ENCODE measurements around the gene MRPL11.
A peak's percentile ranks its signal among the peaks of the same experiment; 100 is the strongest.
"Not testable (repeated sequence)": the region's sequence is repeated elsewhere in the genome, so short reads cannot be mapped to it uniquely, and the experiment has no call there.

Gene MRPL11

DNA sequence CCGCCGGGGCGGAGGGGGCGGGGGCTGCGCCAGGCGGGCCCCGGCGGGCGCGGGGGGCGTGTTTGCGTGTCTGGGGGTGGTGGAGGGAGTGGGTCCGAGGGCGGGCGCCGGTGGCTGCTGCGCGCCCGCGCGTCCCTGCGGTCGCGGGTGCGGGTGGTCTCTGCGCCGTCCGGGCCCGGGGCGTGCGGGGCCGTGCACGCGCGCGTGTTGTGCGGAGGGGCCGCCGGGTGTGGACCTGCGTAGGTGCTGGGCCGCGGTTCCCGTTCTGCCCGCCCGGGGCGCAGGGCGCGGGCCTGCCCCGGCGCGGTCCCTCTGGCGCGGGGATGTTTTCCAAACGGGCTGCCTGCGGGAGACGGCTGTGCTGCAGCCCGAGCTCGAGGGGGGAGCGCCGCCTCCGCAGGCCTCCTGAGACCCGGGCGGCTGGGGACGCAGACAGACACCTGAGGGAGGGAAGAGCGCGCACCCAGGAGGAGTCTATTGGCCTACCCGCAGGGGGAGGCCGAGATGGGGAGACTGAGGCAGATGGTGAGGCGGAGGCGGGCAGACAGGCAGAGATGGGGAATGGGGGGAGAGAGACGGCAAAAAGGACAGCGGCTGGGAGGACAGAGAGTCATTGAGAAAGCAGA, 28.5 kb upstream of the MRPL11 start:
- peak; percentile 46 for DNase-seq (ENCODE audit: low spot score)

DNA sequence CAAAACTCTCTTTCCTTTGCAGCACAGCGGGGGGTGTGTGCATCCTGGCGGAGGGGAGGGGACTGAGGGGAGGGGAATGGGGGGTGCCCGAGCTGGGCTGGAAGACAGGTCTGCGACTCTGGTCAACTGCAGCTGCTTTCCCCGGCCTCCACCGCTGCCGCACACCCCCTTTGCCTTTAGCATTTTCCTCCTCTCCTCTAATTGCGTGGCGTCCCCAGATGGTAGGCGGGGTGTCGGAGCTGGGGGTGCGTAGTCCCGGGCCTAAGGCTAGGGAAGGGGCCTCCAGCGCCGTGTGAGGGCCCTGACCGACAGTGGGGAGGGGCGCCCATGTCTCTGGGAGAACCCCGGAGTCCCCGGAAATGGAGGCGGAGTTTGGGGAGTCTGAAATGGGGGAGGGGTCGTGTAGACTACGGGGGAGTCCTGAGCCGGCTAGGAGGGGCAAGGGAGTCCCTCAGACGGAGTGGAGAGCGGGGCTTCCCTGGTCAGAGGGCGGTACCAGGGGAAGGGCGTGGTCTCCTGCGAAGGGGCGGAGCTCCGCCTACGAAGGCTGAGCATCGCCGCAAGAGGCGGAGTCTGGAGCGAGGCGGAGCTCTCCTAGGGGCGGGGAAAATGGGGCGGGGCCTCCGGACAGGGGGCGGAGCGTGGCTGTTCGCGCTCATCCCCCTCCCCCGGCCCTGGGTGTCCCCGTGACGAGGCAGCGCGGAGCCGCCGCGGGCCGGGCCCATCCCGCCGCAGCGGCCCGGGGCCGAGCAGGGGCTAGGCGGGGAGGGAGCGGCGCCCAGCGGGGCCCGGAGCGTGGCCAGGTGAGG, 27.8 kb upstream of the MRPL11 start, which contains the start of gene PELI3:
Gene PELI3, plus strand, starts transcription at position 681 of the 809 bp plus-strand sequence. CDS start 1,224 bp downstream, outside the sequence.
- DNase-seq (ENCODE audit: low spot score) = peak; percentile 93

DNA sequence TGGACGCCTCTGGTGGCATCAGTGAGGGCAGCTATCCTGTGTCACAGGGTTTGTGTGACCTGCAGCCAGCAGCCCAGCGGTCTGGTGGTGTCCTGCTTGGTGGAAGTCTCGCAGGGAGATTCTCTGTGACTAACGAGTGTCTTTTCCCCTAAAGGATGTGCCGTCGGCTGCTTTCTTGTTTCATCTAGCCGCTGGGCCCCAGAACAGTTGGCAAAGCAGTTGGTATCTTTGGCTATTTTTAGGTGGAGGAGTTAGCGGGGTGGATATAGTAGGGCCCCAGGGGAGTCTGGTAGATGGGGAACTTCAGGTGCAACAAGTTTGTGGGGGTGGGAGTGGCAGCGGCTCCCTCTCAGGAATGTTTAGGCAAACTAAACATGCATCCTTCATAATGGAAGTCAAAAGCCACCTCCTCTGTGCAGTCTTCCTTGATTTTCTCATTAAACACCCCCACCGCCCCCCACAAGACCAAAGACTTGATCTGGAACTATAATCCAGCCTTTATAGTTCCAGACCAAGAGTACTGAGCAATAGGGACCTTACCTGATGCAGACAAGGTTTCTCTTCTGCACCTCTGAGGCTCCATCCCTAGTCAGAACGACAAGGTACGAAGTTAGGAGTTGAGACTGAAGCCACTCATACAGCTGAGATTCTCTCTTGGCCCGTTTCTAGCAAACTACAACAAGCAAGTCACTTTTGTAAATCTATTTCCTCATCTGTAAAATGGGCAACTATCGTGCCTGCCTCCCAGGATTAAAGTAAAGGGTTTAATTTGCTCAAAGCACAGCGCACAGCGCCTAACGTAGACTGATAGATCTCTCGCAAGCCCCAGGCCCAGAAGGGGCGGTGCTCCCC, 27.0 kb upstream of the MRPL11 start:
- peak; percentile 64 for DNase-seq (ENCODE audit: low spot score)

DNA sequence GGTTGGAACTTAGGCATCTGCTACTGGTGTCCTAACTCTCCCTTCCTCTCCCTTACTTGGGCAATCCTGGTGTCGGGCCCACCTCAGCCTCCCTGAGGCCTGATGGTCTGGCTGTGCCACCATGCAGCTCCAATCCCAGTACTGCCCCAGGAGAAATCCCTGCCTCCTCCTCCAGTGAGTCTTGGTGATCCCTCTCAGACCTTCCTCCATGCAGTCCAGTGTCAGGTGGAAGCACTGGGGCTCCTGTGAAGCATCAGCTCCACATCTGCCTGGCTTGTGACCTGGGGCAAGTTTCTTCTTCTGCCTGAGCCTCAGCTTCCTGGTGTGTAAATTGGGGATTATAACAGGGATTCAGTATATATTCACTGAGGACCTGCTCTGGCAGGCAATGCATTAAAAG, 26.3 kb upstream of the MRPL11 start:
- no peak for DNase-seq (ENCODE audit: low spot score)

DNA sequence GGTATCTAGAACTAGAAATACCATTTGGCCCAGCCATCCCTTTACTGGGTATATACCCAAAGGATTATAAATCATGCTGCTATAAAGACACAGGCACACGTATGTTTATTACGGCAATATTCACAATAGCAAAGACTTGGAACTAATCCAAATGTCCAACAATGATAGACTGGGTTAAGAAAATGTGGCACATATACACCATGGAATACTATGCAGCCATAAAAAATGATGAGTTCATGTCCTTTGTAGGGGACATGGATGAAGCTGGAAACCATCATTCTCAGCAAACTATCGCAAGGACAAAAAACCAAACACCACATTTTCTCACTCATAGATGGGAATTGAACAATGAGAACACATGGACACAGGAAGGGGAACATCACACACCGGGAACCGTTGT, 25.5 kb upstream of the MRPL11 start:
- not testable (repeated sequence) for DNase-seq (ENCODE audit: low spot score)

DNA sequence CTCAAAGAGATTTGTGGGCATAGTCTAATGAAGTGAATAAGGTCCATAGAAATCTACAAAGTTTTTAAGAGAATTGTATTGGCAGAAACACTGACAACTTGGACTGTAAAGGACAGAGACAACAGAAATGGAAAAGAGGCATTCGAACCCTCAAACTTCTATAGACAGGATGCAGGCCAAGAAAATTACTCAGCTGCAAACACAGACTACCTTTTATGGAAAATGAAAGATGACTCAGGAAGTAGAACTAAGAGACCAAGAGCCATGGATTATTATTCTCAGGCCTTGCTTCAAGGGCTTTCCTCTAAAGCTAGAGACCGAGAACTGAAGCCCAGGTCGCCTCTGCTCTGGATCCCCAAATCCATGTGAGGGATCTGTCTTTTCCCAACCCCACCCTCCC, 24.3 kb upstream of the MRPL11 start:
- DNase-seq (ENCODE audit: low spot score) = no peak

DNA sequence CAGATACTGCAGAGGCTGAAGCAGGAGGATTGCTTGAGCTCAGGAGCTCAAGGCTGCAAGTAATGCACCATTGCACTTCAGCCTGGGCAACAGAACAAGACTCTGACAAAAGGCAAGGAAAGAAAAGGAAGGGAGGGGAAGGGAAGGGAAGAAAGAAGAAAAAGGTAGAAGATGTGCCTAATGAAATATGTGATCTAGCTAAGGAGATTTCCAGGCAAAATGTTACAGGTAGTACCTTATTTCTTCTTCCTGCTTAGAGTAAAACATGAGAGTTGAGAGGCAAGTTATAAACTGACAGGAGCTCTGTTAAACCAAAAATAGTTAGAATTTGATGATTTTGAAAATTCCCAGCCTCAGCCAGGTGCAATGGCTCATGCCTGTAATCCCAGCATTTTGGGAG, 23.4 kb upstream of the MRPL11 start:
- no peak for DNase-seq (ENCODE audit: low spot score)

DNA sequence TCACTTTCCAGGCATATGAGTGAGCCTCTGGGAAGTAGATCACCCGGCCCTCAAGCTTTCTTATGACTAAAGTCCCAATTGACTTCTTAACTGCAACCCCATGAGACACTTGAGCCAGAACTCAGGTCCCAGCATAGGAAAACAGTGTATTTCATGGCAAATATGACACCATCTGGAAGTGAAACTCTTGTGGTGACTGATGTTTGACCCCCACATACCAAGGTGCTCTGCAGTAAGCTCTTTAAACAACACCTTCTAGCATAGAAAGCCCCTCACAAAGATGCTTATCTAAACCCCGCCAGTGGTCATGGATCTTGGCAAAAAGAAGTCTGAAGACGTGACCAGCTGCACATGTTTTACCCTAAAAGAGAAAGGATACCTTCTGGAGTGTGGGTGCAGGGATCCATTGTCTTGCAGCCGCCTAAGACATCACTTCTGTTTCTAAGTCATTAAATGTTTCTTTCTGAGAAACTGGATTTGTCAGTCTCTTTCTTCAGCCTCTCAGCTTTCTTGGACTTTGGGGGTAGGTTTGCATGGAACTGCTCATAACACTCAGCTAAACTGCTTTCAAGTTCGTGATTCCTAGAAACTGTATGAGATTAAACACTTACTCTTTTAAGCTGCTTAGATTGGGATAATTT, 20.6 kb upstream of the MRPL11 start:
- DNase-seq (ENCODE audit: low spot score) = peak; percentile 39

DNA sequence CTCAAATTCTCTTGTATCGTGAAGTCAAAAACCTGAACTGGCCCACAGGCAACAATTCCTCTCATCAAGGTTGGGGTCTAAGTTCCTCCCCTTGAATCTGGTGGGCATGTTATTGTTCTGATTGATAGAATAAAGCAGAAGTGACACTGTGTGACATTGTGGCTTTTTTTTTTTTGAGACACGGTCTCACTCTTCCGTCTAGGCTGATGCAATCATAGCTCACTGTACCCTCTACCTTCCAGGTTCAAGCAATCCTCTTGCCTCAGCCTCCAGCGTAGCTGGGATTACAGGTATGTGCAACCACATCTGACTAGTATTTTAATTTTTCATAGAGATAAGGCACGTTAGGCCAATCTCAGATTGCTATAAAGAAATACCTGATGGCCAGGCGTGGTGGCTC, 19.2 kb upstream of the MRPL11 start:
- DNase-seq (ENCODE audit: low spot score) = peak; percentile 58

DNA sequence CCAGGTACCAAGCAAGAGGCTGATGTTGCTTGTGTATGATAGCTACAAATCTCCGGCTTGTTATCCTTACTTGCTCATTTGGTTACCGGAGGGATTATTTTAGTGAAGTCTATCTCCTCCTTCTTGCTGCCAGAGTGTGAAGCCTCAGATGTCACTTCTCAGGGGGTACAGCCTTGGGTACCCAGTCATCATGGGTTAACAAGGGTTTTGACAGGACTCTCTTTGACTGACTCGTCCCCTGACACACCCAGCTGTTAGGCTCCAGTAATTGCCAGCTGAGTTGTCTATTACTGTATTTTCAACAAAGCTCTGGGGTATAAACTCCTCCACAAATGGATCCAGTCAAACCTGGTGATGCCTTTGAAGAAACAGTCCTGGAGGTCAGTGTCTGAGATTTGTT, 16.2 kb upstream of the MRPL11 start:
- no peak for DNase-seq (ENCODE audit: low spot score)

DNA sequence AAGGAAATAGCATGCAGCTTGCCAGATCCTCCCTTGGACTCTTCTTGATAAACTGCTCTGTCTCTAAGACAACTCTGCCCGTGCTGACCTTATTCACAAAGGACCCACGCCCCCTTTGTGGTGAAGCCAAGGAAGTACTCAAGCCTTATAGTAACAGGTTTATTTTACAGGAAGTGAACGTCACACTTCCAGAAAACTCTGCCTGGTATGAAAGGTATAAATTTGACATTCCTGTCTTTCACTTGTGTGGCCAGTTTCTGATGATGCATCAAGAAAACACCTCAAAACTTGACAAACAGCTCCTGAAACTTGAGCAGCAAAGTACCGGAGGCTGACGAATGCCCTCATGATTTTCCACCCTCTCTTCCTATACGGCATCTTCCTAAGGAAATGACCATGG, 15.6 kb upstream of the MRPL11 start:
- no peak for DNase-seq (ENCODE audit: low spot score)

DNA sequence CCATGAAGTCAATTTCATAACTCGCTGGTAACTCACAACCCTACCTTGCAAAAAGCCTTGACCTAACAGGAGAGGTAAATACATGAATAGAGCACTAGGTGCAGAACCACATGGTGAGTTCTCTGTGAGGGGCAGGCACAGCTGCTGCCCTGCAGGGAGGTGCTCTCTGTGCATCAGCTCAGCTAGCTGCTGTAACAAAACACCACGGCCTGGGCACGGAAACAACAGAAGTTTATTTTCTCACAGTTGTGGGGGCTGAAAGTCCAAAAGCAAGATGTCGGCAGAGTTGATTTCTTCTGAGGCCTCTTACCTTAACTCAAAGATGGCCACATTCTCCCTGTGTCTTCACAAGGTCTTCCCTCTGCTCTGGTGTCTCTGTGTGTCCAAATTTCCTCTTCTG, 13.0 kb upstream of the MRPL11 start:
- no peak for DNase-seq (ENCODE audit: low spot score)

DNA sequence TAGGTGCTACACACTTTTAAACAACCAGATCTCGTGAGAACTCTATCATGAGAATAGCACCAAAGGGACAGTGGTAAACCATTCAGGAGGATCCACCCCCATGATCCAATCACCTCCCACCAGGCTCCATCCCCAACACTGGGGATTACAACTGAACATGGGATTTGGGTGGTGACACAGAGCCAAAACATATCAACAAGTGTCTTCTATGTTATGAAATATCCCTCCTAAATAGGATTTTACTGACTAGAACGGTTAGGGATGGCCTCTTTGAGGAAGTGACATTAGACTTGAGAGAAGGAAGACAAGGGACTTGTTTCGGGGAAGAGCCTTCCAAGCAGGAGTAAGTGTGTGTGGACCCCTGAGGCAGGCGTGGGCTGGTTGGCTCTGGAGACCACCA, 11.9 kb upstream of the MRPL11 start:
- no peak for DNase-seq (ENCODE audit: low spot score)

DNA sequence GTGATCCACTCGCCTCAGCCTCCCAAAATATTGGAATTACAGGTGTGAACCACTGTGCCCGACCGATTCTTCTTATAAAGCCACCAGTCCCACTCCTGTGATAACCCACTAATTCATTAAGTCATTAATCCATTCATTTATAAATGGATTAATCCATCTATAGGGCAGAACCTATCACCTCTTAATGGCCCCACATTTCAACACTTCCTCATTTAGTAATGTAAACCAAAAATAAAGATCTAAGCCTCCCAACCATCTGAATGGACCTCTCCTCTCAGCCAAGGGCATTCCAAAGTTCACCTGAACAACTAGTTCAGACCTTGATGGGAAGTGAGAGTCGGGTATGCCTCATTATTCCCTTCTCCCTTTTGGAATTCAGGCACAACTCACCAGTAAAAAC, 9.9 kb upstream of the MRPL11 start:
- no peak for DNase-seq (ENCODE audit: low spot score)

DNA sequence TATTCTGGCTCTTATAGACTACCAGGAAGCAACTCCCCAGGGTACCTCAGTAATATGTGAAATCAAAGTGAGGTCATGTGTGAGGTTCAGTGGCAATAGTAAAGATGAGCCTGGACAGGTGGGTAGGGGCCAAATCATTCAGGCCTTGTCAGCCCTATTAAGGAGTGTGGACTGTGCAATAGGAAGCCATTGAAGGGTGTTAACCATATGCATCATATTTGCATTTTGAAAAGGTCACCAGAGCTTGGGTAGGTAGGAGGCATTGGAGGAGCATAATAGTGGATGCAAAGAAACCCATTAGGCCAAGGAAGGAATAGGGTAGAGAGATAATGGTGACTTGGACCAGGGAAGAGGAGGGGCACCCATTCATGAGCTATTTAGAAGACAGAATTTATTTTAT, 8.4 kb upstream of the MRPL11 start:
- DNase-seq (ENCODE audit: low spot score) = no peak

DNA sequence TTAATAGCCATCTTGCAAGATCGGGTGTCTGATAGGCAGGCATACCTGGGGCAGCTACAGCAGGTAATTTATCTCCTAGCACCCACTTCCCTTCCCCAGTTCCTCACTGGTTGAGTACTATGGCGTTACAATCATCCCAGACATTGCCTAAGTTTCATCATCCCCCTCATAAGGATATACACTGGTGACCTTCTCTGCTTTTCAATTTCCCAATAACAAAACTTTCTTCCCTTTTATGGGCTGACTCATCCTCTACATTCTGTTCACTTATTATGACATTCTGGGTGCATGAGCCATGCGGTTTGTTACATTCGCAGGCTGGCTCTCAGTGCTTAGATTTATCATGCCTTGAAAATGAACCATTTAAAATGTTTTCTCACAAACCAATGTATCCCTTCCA, 5.0 kb upstream of the MRPL11 start:
- no peak for DNase-seq (ENCODE audit: low spot score)

DNA sequence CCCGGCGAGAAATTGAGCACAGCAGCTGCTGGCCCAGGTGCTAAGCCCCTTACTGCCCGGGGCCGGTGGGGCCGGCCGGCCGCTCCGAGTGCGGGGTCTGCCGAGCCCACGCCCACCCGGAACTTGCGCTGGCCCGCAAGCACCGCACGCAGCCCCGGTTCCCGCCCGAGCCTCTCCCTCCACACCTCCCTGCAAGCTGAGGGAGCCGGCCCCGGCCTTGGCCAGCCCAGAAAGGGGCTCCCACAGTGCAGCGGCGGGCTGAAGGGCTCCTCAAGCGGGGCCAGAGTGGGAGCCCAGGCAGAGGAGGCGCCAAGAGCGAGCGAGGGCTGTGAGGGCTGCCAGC, 2.3 kb upstream of the MRPL11 start:
- DNase-seq (ENCODE audit: low spot score) = not testable (repeated sequence)

DNA sequence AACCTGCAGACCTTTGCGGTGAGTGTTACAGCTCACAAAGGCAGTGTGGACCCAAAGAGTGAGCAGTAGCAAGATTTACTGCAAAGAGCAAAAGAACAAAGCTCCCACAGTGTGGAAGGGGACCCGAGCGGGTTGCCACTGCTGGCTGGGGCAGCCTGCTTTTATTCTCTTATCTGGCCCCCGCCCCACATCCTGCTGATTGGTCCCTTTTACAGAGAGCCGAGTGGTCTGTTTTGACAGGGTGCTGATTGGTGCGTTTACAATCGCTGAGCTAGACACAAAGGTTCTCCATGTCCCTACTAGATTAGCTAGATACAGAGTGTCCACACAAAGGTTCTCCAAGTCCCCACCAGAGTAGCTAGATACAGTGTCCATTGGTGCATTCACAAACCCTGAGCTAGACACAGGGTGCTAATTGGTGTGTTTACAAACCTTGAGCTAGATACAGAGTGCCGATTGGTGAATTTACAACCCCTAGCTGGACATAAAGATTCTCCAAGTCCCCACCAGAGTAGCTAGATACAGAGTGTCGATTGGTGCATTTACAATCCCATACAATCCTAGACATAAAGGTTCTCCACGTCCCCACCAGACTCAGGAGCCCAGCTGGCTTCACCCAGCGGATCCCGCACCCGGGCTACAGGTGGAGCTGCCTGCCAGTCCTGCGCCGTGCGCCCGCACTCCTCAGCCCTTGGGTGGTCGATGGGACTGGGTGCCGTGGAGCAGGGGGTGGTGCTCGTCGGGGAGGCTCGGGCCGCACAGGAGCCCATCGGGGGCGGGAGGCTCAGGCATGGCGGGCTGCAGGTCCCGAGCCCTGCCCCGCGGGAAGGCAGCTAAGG, 1.7 kb upstream of the MRPL11 start:
- not testable (repeated sequence) for DNase-seq (ENCODE audit: low spot score)

DNA sequence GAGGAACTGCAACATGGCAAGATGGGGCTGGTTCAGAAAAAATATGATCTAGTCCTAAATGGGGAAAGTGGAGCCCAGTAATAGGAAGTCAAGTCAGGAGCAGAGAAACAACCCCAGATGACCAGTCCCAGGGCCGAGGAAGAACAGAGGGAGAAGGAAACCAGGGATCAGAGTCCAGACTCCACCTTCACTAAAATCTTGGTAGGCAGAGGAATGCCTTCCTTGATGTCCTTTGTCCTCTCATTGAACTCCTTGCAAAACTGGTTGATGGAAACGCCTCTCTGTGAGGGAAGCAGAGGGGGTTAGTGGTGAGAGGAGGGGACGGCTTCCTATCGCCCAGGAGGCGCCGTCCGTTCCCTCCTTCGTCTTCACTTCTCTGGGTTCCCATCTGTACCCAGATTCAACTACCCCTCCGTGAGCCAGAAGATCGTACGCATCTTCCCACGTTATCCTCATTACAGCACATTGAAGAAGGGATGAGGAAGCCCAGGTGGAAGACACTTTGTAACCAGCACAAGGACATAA, 607 bp downstream of the MRPL11 start:
- DNase-seq (ENCODE audit: low spot score) = no peak

DNA sequence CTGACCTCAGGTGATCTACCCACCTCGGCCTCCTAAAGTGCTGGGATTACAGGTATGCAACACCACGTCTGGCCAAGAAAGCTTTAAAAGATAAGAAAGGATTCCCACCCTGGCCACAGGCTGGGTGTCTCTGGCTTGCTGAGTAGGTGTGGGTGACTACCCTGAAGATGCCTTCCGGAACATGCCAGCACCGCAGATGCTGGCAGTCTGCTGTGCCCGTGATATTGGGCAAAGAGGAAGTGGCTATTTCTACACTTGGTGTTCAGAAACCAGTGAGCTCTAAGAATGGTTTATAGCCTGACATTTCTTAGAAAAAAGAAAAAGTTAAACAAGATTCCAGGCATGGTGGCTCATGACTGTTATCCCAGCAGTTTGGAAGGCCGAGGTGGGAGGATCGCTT, 6.1 kb downstream of the MRPL11 start:
- no peak for DNase-seq (ENCODE audit: low spot score)

DNA sequence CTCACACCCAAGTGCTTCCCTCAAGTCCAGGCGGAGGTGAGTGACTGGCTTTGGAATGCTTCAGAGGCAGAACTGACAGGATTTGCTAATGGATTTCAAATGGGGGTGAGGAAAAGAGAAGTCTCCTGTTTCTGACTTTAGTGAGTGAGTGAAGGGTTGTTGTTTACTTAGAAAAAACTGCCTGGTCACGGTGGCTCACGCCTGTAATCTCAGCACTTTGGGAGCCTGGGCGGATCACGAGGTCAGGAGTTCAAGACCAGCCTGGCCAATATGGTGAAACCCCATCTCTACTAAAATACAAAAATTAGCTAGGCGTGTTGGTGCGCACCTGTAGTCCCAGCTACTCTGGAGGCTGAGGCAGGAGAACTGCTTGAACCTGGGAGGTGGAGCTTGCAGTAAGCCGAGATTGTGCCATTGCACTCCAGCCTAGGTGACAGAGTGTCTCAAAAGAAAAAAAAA, 6.7 kb downstream of the MRPL11 start:
- not testable (repeated sequence) for DNase-seq (ENCODE audit: low spot score)
